Measurements from ENCODE around the gene BTBD16. TPM values are rescaled to one million over a fixed set of nuclear protein-coding genes. Genes with fewer than 3 reads are reported as not detected.
A peak's percentile ranks its signal among the peaks of the same experiment; 100 is the strongest.

The BTBD16 gene
- total RNA-seq, 6 experiments from 2014 or later, result not detected

DNA sequence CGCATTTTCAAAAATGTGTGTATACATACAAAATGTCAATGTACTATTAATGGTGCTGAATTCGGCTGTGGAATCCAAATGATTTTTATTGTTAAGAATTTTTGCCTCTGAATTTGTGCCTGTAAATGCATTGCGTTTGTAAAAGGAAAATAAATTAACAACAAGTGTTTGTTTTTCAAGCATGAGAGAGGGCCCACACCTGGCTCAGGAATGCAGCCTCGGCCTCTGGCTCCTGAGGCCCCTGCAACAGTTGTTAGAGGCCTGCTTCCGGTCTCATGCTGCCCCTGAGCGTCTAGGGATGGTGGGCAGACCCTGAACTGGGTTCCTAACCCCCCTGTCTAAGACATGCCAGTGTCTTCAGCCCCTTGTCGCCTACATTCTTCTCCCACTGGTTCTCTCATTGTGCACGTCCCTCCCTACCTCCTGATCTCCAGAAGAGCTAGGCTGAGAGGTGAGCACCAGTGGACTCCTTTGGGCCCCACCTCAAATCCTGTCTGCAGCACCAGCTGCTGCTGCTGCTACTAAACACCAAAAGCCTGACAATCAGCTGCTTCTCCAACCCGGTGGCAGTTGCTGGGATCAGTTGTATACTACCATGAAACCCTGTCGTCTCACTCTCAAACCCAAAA is 1.9 kb upstream of the BTBD16 start:
- Mint-ChIP-seq H3K4me3 (no peak overlapping the region), H3K27ac (no peak overlapping the region), H3K36me3 (ENCODE audit: low read depth) (no peaks in the 10 kb centered on the region), H3K4me1 (ENCODE audit: low read depth) (peaks cover 25% of the 10 kb centered on the region), H3K27me3 (ENCODE audit: insufficient read depth) (no peaks in the 10 kb centered on the region), H3K9me3 (no peaks in the 10 kb centered on the region)
- DNase-seq, result no peak
- no peak for TF ChIP-seq CTCF (IDR thresholded peaks at IDR 0.05)

DNA sequence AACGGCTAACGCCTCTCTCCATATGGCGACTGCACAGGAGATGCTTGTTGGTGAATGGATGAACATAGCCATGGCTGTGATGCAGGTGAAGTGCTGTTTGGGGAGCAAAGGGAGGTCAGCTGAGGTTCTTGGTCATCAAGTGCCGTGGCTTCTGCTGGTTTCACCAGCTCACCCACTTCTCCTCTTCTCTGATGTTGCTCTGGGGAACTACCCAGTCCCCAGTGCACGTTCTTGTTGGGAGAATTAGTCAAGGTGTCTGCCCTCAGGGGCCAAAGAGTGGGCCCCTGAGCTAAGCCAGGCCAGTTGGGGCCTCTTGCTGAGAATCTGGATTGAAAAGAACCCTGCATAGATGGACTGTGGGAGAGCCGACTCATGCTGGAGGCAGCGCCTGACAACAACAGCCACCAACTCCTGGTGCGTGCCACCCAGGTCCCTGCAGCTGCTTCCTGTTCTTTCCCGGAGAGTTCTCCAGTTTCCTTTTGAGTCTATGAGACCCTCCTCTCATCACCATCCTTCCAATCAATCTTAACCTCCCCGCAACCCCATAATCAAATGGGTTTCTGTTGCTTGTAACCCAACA is 3.0 kb downstream of the BTBD16 start:
- peaks cover 2% of the 10 kb centered on the region; the same call in 1 of the 2 replicates for H3K27me3 Mint-ChIP-seq (ENCODE audit: insufficient read depth)
- no peak for TF ChIP-seq CTCF (IDR thresholded peaks at IDR 0.05)
- H3K9me3 Mint-ChIP-seq, result no peaks in the 10 kb centered on the region
- H3K36me3 Mint-ChIP-seq (ENCODE audit: low read depth), result no peaks in the 10 kb centered on the region
- H3K27ac Mint-ChIP-seq, result no peak overlapping the region
- H3K4me1 Mint-ChIP-seq (ENCODE audit: low read depth), result peaks cover 15% of the 10 kb centered on the region
- H3K4me3 Mint-ChIP-seq, result no peak overlapping the region
- DNase-seq, result no peak

- Mint-ChIP-seq H3K4me3 (no peak overlapping the region), H3K4me1 (ENCODE audit: low read depth) (peaks cover 27% of the 10 kb centered on the region), H3K36me3 (ENCODE audit: low read depth) (no peaks in the 10 kb centered on the region), H3K9me3 (no peaks in the 10 kb centered on the region), H3K27me3 (ENCODE audit: insufficient read depth) (peaks cover 2% of the 10 kb centered on the region; the same call in 1 of the 2 replicates), H3K27ac (no peak overlapping the region)
- no peak for TF ChIP-seq CTCF (IDR thresholded peaks at IDR 0.05)
- peak; percentile 65 for DNase-seq
These were observed 5.6 kb downstream of the BTBD16 start for GRCh38 chr10:122276611-122277208.

GRCh38 chr10:122277526-122278136 is 6.5 kb downstream of the BTBD16 start:
- TF ChIP-seq CTCF (IDR thresholded peaks at IDR 0.05), result no peak
- Mint-ChIP-seq H3K27ac (no peak overlapping the region), H3K4me1 (ENCODE audit: low read depth) (peaks cover 36% of the 10 kb centered on the region), H3K9me3 (no peaks in the 10 kb centered on the region), H3K27me3 (ENCODE audit: insufficient read depth) (peaks cover 3% of the 10 kb centered on the region; the same call in 1 of the 2 replicates), H3K36me3 (ENCODE audit: low read depth) (no peaks in the 10 kb centered on the region), H3K4me3 (no peak overlapping the region)
- DNase-seq, result no peak

GRCh38 chr10:122279725-122280141 is 8.6 kb downstream of the BTBD16 start:
- TF ChIP-seq CTCF (IDR thresholded peaks at IDR 0.05), result peak; percentile 82
- DNase-seq, result peak; percentile 55
- H3K4me1 Mint-ChIP-seq (ENCODE audit: low read depth), result peaks cover 41% of the 10 kb centered on the region
- no peaks in the 10 kb centered on the region for H3K36me3 Mint-ChIP-seq (ENCODE audit: low read depth)
- H3K9me3 Mint-ChIP-seq, result no peaks in the 10 kb centered on the region
- peaks cover 3% of the 10 kb centered on the region; the same call in 1 of the 2 replicates for H3K27me3 Mint-ChIP-seq (ENCODE audit: insufficient read depth)
- peak overlapping the region; percentile 22; the same call in 1 of the 2 replicates for H3K4me3 Mint-ChIP-seq
- no peak overlapping the region for H3K27ac Mint-ChIP-seq
